ENCODE results near the gene CCDC170. TPM values are rescaled to one million over a fixed set of nuclear protein-coding genes. Genes with fewer than 3 reads are reported as not detected.

Gene CCDC170
- total and polyA plus RNA-seq, 9 of the 15 experiments (the other 6 are each of a cell fraction or from before 2014, with no cell fraction given), result 0.01 to 0.18 (median 0.05) TPM; not detected in 6

DNA sequence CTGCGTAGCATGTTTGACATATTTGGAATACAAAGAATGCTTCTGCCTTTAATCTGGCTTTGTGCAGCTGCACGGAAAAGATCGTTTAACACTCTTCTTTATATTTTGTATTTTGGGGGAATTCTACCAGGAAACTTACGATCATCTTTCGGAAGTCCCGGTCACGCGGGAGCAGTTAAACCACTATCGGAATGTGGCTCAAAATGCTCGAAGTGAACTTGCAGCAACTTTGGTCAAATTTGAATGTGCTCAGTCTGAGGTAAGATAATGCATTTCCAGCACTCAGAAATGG lies 42.3 kb downstream of the CCDC170 start (continued):
- TF ChIP-seq CBFA2T3 (IDR thresholded peaks at IDR 0.05) (no peak), ZZZ3 (IDR thresholded peaks at IDR 0.05) (no peak), RBBP5 (IDR thresholded peaks at IDR 0.05; ENCODE audit: borderline replicate concordance, insufficient read depth, low read length, poor library complexity, severe bottlenecking) (no peak), U2AF1 (optimal IDR thresholded peaks at IDR 0.05; ENCODE audit: low read depth, low read length) (no peak)
- TF ChIP-seq, protein P1, sequence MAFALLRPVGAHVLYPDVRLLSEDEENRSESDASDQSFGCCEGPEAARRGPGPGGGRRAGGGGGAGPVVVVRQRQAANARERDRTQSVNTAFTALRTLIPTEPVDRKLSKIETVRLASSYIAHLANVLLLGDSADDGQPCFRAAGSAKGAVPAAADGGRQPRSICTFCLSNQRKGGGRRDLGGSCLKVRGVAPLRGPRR (CRISPR knock-in tag; IDR thresholded peaks at IDR 0.05), result no peak
- TF ChIP-seq, protein P2, sequence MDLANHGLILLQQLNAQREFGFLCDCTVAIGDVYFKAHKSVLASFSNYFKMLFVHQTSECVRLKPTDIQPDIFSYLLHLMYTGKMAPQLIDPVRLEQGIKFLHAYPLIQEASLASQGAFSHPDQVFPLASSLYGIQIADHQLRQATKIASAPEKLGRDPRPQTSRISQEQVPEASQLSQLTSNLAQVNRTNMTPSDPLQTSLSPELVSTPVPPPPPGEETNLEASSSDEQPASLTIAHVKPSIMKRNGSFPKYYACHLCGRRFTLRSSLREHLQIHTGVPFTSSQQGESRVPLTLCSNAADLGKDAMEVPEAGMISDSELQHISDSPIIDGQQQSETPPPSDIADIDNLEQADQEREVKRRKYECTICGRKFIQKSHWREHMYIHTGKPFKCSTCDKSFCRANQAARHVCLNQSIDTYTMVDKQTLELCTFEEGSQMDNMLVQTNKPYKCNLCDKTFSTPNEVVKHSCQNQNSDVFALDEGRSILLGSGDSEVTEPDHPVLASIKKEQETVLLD (IDR thresholded peaks at IDR 0.05), result no peak
- TF ChIP-seq, protein P3, sequence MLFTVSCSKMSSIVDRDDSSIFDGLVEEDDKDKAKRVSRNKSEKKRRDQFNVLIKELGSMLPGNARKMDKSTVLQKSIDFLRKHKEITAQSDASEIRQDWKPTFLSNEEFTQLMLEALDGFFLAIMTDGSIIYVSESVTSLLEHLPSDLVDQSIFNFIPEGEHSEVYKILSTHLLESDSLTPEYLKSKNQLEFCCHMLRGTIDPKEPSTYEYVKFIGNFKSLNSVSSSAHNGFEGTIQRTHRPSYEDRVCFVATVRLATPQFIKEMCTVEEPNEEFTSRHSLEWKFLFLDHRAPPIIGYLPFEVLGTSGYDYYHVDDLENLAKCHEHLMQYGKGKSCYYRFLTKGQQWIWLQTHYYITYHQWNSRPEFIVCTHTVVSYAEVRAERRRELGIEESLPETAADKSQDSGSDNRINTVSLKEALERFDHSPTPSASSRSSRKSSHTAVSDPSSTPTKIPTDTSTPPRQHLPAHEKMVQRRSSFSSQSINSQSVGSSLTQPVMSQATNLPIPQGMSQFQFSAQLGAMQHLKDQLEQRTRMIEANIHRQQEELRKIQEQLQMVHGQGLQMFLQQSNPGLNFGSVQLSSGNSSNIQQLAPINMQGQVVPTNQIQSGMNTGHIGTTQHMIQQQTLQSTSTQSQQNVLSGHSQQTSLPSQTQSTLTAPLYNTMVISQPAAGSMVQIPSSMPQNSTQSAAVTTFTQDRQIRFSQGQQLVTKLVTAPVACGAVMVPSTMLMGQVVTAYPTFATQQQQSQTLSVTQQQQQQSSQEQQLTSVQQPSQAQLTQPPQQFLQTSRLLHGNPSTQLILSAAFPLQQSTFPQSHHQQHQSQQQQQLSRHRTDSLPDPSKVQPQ (CRISPR knock-in tag; IDR thresholded peaks at IDR 0.05; ENCODE audit: borderline replicate concordance), result no peak

DNA sequence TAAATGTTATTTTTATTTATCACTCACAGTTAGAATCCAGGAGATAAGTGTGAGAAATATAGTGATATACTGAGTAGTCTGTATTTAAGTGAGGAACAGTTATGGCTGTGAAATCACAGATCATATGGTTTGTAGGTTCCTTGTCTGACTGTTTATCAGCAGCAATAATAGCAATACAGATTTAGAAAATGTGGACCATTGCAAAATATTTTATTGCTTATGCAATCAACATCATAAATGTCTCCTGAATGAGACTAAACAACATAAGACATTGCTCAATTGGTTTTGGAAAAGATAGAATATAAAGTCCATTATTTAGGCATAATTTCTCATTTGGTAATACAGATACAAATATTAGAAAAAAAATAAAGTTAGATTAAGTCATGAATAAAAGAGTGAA lies 43.7 kb downstream of the CCDC170 start:
- H3K36me3 ChIP-seq (ENCODE audit: control insufficient read depth, insufficient read depth, low read length), result no peaks in the 10 kb centered on the region
- H3K4me2 ChIP-seq (ENCODE audit: insufficient read depth, low read length), result no peak overlapping the region
- intact Hi-C loops (cut with micrococcal nuclease) (no loop called here), in situ Hi-C loops (cut with MboI) (no loop called here)
- FAIRE-seq (no peak), ATAC-seq (no peak), DNase-seq (ENCODE audit: extremely low read depth in 1 of 4, low spot score in 3 of 4) (no peak)
- TF ChIP-seq RFX5 (IDR thresholded peaks at IDR 0.05; ENCODE audit: low read depth, low read length), result no peak
- TF ChIP-seq, protein P1 (CRISPR knock-in tag; IDR thresholded peaks at IDR 0.05), result no peak
- no peak for TF ChIP-seq CBFA2T2 (conservative IDR thresholded peaks at IDR 0.05)
- no peak for TF ChIP-seq BHLHE40 (IDR thresholded peaks at IDR 0.05; ENCODE audit: low read length)
- no peak for TF ChIP-seq ZNF76 (CRISPR knock-in tag; IDR thresholded peaks at IDR 0.05; ENCODE audit: borderline replicate concordance)
- TF ChIP-seq CEBPG (CRISPR knock-in tag; IDR thresholded peaks at IDR 0.05), result no peak
- 0 out of 4 replicates have a peak, but pooled peaks of 1 of the 2 experiments have one; percentile 14 for TF ChIP-seq CEBPG (tag; conservative IDR thresholded peaks at IDR 0.05 in 1 of 2, IDR thresholded peaks at IDR 0.05 in 1 of 2)
- TF ChIP-seq EWSR1 (IDR thresholded peaks at IDR 0.05; ENCODE audit: borderline replicate concordance, low read depth, partially characterized antibody), result no peak
- peaks cover 0 to 2% of the 10 kb centered on the region in 2 experiments; a peak in 1 of 5 replicates for H3K27me3 ChIP-seq (ENCODE audit: control insufficient read depth in 2 of 2, insufficient read depth in 2 of 2, low read length in 2 of 2)
- no peak overlapping the region for H3K9ac ChIP-seq (ENCODE audit: insufficient read depth in 1 of 2, low read depth in 2 of 2, low read length in 2 of 2)
- H2AFZ ChIP-seq (ENCODE audit: low read depth, low read length), result no peak overlapping the region
- no peak overlapping the region for H3K4me3 ChIP-seq
- no peaks in the 10 kb centered on the region for H3K9me1 ChIP-seq (ENCODE audit: control insufficient read depth, insufficient read depth, low read length)
- no peak overlapping the region for H3K27ac ChIP-seq (ENCODE audit: extremely low read depth, low read depth, low read length)
- H4K20me1 ChIP-seq (replicated peaks; ENCODE audit: control insufficient read depth, insufficient read depth, low read length), result no peaks in the 10 kb centered on the region
- ChIA-PET CTCF (ENCODE audit: low intra/inter-chr PET ratio) (no interaction called here), POLR2A (no interaction called here)
- no TSS peak for BruUV-seq (replicated peaks)
- no peaks in the 10 kb centered on the region for H3K9me3 ChIP-seq (replicated peaks; ENCODE audit: control insufficient read depth, insufficient read depth, low read depth, low read length)
- H3K4me1 ChIP-seq (replicated peaks in 1 of 2; ENCODE audit: control insufficient read depth in 2 of 2, insufficient read depth in 2 of 2, low read length in 2 of 2), result no peaks in the 10 kb centered on the region
- no peaks in the 10 kb centered on the region for H3K79me2 ChIP-seq (ENCODE audit: control insufficient read depth, insufficient read depth, low read length)
